ENCODE data around the gene PAPPA.

- TF ChIP-seq CTCF (IDR thresholded peaks at IDR 0.05; ENCODE audit: insufficient read depth, low read depth, low read length): no peak
- TF ChIP-seq EZH2 (IDR thresholded peaks at IDR 0.05; ENCODE audit: insufficient read depth, low read length): no peak
Observed at GRCh38 chr9:116345393-116345792, 191.8 kb downstream of the PAPPA start.
